ENCODE data around the gene PAK4.
"Not testable (repeated sequence)": the region's sequence is repeated elsewhere in the genome, so short reads cannot be mapped to it uniquely, and the experiment has no call there.

The PAK4 gene

GRCh38 chr19:39211731-39212374 is 86.3 kb downstream of the PAK4 start:
- no peak for DNase-seq

GRCh38 chr19:39212375-39212742 is 86.8 kb downstream of the PAK4 start:
- no peak for DNase-seq

GRCh38 chr19:39215323-39215722 is 89.7 kb downstream of the PAK4 start:
- not testable (repeated sequence) for DNase-seq

DNA sequence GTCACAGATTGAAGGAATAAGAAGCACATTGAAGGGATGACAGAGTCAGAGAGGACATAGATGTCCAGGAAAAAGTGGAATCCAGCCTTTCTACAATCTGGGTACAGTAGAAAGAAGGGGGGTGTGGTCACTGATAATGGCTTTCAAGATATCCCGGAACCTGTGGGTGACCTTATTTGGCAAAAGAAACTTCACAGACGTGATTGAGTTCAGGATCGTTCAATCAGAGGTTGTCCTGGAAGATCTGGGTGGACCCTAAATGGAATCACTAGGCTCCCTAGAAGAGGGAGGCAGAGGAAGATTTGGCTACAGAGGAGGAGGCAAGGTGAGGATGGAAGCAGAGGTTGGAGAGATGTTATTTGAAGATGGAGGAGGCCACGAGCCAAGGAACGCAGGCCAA is 91.5 kb downstream of the PAK4 start:
- no peak for DNase-seq

- DNase-seq: no peak
Observed at GRCh38 chr19:39218230-39219007, 92.8 kb downstream of the PAK4 start.

DNA sequence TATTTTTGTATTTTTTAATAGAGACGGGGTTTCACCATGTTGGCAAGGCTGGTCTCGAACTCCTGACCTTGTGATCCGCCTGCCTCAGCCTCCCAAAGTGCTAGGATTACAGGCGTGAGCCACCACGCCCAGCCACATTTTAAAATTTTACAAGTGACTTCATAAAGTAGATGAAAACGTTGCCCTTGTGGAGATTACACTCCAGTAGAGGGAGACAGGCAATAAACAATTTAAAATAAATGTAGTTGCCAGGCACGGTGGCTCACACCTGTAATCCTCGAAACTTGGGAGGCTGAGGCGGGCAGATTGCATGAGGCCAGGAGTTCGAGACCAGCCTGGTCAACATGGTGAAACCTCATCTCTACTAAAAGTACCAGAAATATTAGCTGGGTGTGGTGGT is 93.5 kb downstream of the PAK4 start:
- not testable (repeated sequence) for DNase-seq

DNA sequence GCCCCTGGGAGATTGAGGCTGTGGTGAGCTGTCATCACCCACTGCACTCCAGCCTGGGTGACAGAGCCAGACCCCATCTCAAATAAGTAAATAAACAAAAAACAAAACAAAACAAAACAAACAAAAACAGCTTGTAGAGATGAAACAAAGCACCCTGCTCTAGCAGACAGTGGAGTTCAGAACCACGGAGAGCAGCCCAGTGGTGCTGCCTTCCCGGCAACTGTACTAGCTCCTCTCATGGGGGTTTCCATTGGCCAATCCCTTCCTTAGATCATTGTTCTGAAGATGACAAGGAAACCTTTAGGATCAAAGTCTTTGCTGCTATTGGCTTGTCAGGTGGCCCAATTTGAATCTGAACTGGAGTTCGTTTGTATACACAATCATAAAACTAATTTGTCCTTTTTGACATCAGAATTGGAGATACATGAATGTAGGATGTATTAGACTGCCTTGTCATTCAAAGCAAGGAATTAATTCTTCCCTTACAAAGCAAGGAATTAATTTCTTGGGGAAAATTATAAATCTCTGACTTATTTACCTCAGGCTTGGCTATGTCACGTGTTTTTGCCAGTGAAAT is 98.2 kb downstream of the PAK4 start:
- DNase-seq: no peak

- DNase-seq: no peak
Observed at GRCh38 chr19:39224910-39225309, 99.3 kb downstream of the PAK4 start.
